ENCODE measurements around the gene DDX39A. TPM values are rescaled to one million over a fixed set of nuclear protein-coding genes. Genes with fewer than 3 reads are reported as not detected.
A peak's percentile ranks its signal among the peaks of the same experiment; 100 is the strongest.

The DDX39A gene
- total and polyA plus RNA-seq, 11 donors: 18.0 to 109 (median 36.1) TPM

- DNase-seq: no peak
Observed at GRCh38 chr19:14379294-14380065, 39.7 kb downstream of the DDX39A start.

GRCh38 chr19:14378890-14379289, 40.3 kb downstream of the DDX39A start:
- TF ChIP-seq CTCF (IDR thresholded peaks at IDR 0.05): no peak
- TF ChIP-seq POLR2A (IDR thresholded peaks at IDR 0.05): no peak
- H3K27ac ChIP-seq: peak overlapping the region in 5 of 12 donors; percentile 13 to 95 (median 73)
- peaks cover 8 to 74% (median 49%) of the 10 kb centered on the region in 12 donors for H3K4me1 ChIP-seq
- WGBS, 4 donors: 58 to 68% (median 64%) methylated on average over 4 of the region's 4 CpGs
- DNase-seq: no peak
- H3K4me3 ChIP-seq: no peak overlapping the region
- no peaks in the 10 kb centered on the region for H3K27me3 ChIP-seq
- intact Hi-C loops (cut with DNase I): no loop called here
- no peaks in the 10 kb centered on the region for H3K9me3 ChIP-seq
- no peak for ATAC-seq
- H3K36me3 ChIP-seq: no peaks in the 10 kb centered on the region

More at GRCh38 chr19:14379294-14380065, 39.7 kb downstream of the DDX39A start:
- intact Hi-C loops (cut with DNase I): loop anchor here in 1 of 10 donors (5.0 kb wide), 1 partner anchor 38 kb away; the partner anchor contains the start of gene DDX39A
- Histone ChIP-seq H3K4me3 (no peak overlapping the region), H3K27me3 (no peaks in the 10 kb centered on the region), H3K9me3 (no peaks in the 10 kb centered on the region), H3K36me3 (no peaks in the 10 kb centered on the region), H3K4me1 (peaks cover 8 to 79% (median 54%) of the 10 kb centered on the region in 12 donors), H3K27ac (peak overlapping the region in 10 of 12 donors; percentile 17 to 95 (median 87))
- no peak for TF ChIP-seq POLR2A (IDR thresholded peaks at IDR 0.05)
- TF ChIP-seq CTCF (IDR thresholded peaks at IDR 0.05): no peak
- 46 to 56% (median 50%) methylated on average over 9 of the region's 9 CpGs for WGBS, 4 donors
- no peak for ATAC-seq

- DNase-seq: no peak
- intact Hi-C loops (cut with DNase I): no loop called here
- Histone ChIP-seq H3K4me3 (no peak overlapping the region), H3K9me3 (no peaks in the 10 kb centered on the region), H3K4me1 (peaks cover 8 to 74% (median 42%) of the 10 kb centered on the region in 12 donors), H3K36me3 (no peaks in the 10 kb centered on the region), H3K27ac (peak overlapping the region in 3 of 12 donors; percentile 42 to 93 (median 73)), H3K27me3 (no peaks in the 10 kb centered on the region)
- 84 to 87% (median 85%) methylated on average over 13 of the region's 13 CpGs for WGBS, 4 donors
- TF ChIP-seq CTCF (IDR thresholded peaks at IDR 0.05) (no peak), POLR2A (IDR thresholded peaks at IDR 0.05) (no peak)
- ATAC-seq: no peak
Observed at GRCh38 chr19:14377883-14378328, 41.2 kb downstream of the DDX39A start.

- DNase-seq: peak; percentile 65 to 81 (median 79)
- WGBS, 4 donors: 8 to 22% (median 16%) methylated on average over 2 to 17 of the region's 17 CpGs
- no peaks in the 10 kb centered on the region for H3K36me3 ChIP-seq
- intact Hi-C loops (cut with DNase I): no loop called here
- peak overlapping the region; percentile 74 to 95 (median 90) for H3K27ac ChIP-seq
- peak; percentile 91 to 96 (median 93) for ATAC-seq
- H3K4me1 ChIP-seq: peaks cover 8 to 80% (median 29%) of the 10 kb centered on the region in 12 donors
- no peaks in the 10 kb centered on the region for H3K9me3 ChIP-seq
- TF ChIP-seq POLR2A (IDR thresholded peaks at IDR 0.05) (peak; percentile 65 to 95), CTCF (IDR thresholded peaks at IDR 0.05) (peak in 1 of 12 donors; percentile 5)
- H3K4me3 ChIP-seq: peak overlapping the region in 10 of 12 donors; percentile 12 to 39 (median 20)
- no peaks in the 10 kb centered on the region for H3K27me3 ChIP-seq
Observed at GRCh38 chr19:14375582-14376291, 43.4 kb downstream of the DDX39A start.

Data from heart left ventricle (tissue), 16 donors.